A673 (cell line): Measurements from ENCODE around the gene CACNA2D3. TPM values are rescaled to one million over a fixed set of nuclear protein-coding genes. Genes with fewer than 3 reads are reported as not detected.

Experiments used
- BruUV-seq: library from RNA; stranded (reverse); fragments of 400-500 nt; replicated peaks from 2 replicates; lab custom pipeline; 2021; lab: Mats Ljungman, UMichigan
- CTCF ChIA-PET: fragments of 300-600 bp; sonication (Branson Sonifier 250); formaldehyde crosslinking; loops from one replicate; lab custom pipeline; 2022; ENCODE audit warnings: antibody characterized with exemption; lab: Charles Lee
- POLR2A ChIA-PET: fragments of 300-600 bp; sonication (Branson Sonifier 250); formaldehyde crosslinking; loops from one replicate; lab custom pipeline; 2022; ENCODE audit warnings: antibody characterized with exemption; ENCODE audit not compliant: low non-redundant PET; lab: Charles Lee
- DNase-seq: peaks from one replicate; pipeline ENCODE4 v3.0.0-alpha.2; 2015; ENCODE audit warnings: low spot score
- H3K27ac ChIP-seq: fragments of 200-600 bp; sonication (generic); 2 replicates; pipeline ENCODE4 v1.5.1; 2016; ENCODE audit warnings: mixed run types, low read depth, mild to moderate bottlenecking, mixed read lengths, antibody characterized with exemption, low read length; ENCODE audit not compliant: poor library complexity, severe bottlenecking
- H3K27me3 ChIP-seq: fragments of 200-600 bp; sonication (generic); replicated peaks from 2 replicates; pipeline ENCODE4 v1.6.1; 2017; ENCODE audit warnings: mixed run types, low read depth, mild to moderate bottlenecking, mixed read lengths, antibody characterized with exemption, low read length; ENCODE audit not compliant: insufficient read depth, poor library complexity
- H3K36me3 ChIP-seq: fragments of 200-600 bp; sonication (generic); 2 replicates; pipeline ENCODE4 v1.6.1; 2016; ENCODE audit warnings: mixed run types, mild to moderate bottlenecking, mixed read lengths, antibody characterized with exemption, low read length; ENCODE audit not compliant: insufficient read depth, poor library complexity, severe bottlenecking
- H3K4me1 ChIP-seq: fragments of 200-600 bp; sonication (generic); 2 replicates; pipeline ENCODE4 v1.6.1; 2017; ENCODE audit warnings: mixed run types, mild to moderate bottlenecking, mixed read lengths, antibody characterized with exemption, low read length; ENCODE audit not compliant: insufficient read depth, poor library complexity, severe bottlenecking
- H3K4me3 ChIP-seq: fragments of 200-600 bp; sonication (generic); 2 replicates; pipeline ENCODE4 v1.5.1; 2016; ENCODE audit warnings: low read depth, mixed run types, mild to moderate bottlenecking, mixed read lengths, low read length; ENCODE audit not compliant: poor library complexity, severe bottlenecking
- H3K9me3 ChIP-seq: fragments of 200-600 bp; sonication (generic); 2 replicates; pipeline ENCODE4 v1.6.1; 2016; ENCODE audit warnings: mixed run types, low read depth, mild to moderate bottlenecking, mixed read lengths, antibody characterized with exemption, low read length; ENCODE audit not compliant: poor library complexity, severe bottlenecking
- CTCF ChIP-seq: fragments of 300-800, 200-600 bp; sonication (generic); conservative IDR thresholded peaks from 2 replicates; pipeline ENCODE4 v1.5.1; 2017; ENCODE audit warnings: low read depth, mild to moderate bottlenecking, antibody characterized with exemption, low read length, moderate library complexity, mixed read lengths
- EZH2 ChIP-seq: fragments of 200-600 bp; sonication (generic); IDR thresholded peaks from 2 replicates; pipeline ENCODE4 v1.6.1; 2017; ENCODE audit warnings: borderline replicate concordance, low read depth, mild to moderate bottlenecking, mixed read lengths, antibody characterized with exemption, low read length; ENCODE audit not compliant: poor library complexity, severe bottlenecking
- intact Hi-C: fragments of 100-400 bp; cut with micrococcal nuclease; formaldehyde crosslinking; loops from one replicate; pipeline ENCODE4 v1.10.0; 2022; ENCODE audit not compliant: unreplicated experiment
- total RNA-seq: library from RNA; stranded (reverse); gene quantifications from 2 replicates; pipeline ENCODE4 v1.2.3, GENCODE V29; 2021

Gene CACNA2D3
- total RNA-seq, 1 experiment from 2014 or later = not detected

GRCh38 chr3:54966979-54967378, 844.6 kb downstream of the CACNA2D3 start:
- no TSS peak for BruUV-seq
- ChIA-PET CTCF (no interaction called here), POLR2A (no interaction called here)
- Histone ChIP-seq H3K4me3 (no peak overlapping the region), H3K36me3 (no peaks in the 10 kb centered on the region), H3K27ac (no peak overlapping the region), H3K9me3 (no peaks in the 10 kb centered on the region), H3K4me1 (no peaks in the 10 kb centered on the region), H3K27me3 (no peaks in the 10 kb centered on the region)
- intact Hi-C loops = no loop called here
- TF ChIP-seq CTCF (no peak), EZH2 (no peak)
- no peak for DNase-seq

GRCh38 chr3:54967731-54968161, 845.4 kb downstream of the CACNA2D3 start:
- no peak overlapping the region for H3K27ac ChIP-seq
- no peaks in the 10 kb centered on the region for H3K9me3 ChIP-seq
- CTCF ChIA-PET = interaction anchor here (0.6 kb wide), 1 partner anchor 1031 kb away, joined by 5 read pairs; no protein-coding TSS in a partner anchor
- POLR2A ChIA-PET = no interaction called here
- no peak overlapping the region for H3K4me3 ChIP-seq
- DNase-seq = no peak
- no TSS peak for BruUV-seq
- no peaks in the 10 kb centered on the region for H3K4me1 ChIP-seq
- intact Hi-C loops = no loop called here
- no peak for TF ChIP-seq CTCF
- no peak for TF ChIP-seq EZH2
- H3K27me3 ChIP-seq = no peaks in the 10 kb centered on the region
- no peaks in the 10 kb centered on the region for H3K36me3 ChIP-seq

- no peak for TF ChIP-seq CTCF
- no peak for TF ChIP-seq EZH2
- intact Hi-C loops = no loop called here
- Histone ChIP-seq H3K27ac (no peak overlapping the region), H3K9me3 (no peaks in the 10 kb centered on the region), H3K4me1 (no peaks in the 10 kb centered on the region), H3K36me3 (no peaks in the 10 kb centered on the region), H3K4me3 (no peak overlapping the region), H3K27me3 (no peaks in the 10 kb centered on the region)
- POLR2A ChIA-PET = no interaction called here
- DNase-seq = no peak
- BruUV-seq = no TSS peak
- CTCF ChIA-PET = interaction anchor here (0.6 kb wide), 1 partner anchor 1032 kb away, joined by 5 read pairs; no protein-coding TSS in a partner anchor
Measured at GRCh38 chr3:54968546-54969172, 846.3 kb downstream of the CACNA2D3 start.
